Endothelial cell of hepatic sinusoid (primary cell): Measurements from ENCODE around the gene MUC22.

Experiments
- in situ Hi-C: cut with HindIII; loops from 2 replicates; pipeline ENCODE4 v1.10.0; 2017; ENCODE audit warnings: low sequenced_read_pairs

The MUC22 gene

DNA sequence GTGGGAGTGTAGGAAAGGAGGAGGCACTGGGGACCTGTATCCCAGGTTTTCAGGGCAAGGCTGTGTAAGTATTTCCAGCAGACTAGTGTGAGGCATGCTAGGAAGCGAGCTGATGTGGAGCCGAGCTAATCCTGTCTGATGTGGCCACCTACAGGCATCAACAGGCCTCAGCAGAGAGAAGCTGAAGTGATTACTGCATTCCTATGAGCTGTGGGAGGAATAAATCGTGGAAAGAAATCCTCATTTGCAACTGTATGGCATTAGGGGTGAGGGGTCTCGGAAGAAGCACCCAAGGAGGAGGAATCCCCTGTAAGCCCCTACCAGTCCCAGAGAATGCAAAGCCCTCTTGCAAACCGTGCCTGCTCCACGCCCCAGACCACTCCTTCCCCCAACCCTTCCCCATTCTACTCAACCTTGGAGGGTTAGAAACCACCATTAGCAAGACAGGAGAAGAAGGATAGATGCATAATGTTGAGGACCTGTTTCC, 60.5 kb downstream of the MUC22 start:
- in situ Hi-C loops, result loop anchor here (5.0 kb wide), 1 partner anchor 123 kb away; no protein-coding TSS in a partner anchor

- in situ Hi-C loops, result loop anchor here (5.0 kb wide), 1 partner anchor 127 kb away; no protein-coding TSS in a partner anchor
Observed at GRCh38 chr6:31074401-31074800, 64.1 kb downstream of the MUC22 start.

- in situ Hi-C loops, result no loop called here
Observed at GRCh38 chr6:31075528-31075927, 65.3 kb downstream of the MUC22 start.

GRCh38 chr6:31076611-31077010, 66.3 kb downstream of the MUC22 start:
- in situ Hi-C loops, result no loop called here

DNA sequence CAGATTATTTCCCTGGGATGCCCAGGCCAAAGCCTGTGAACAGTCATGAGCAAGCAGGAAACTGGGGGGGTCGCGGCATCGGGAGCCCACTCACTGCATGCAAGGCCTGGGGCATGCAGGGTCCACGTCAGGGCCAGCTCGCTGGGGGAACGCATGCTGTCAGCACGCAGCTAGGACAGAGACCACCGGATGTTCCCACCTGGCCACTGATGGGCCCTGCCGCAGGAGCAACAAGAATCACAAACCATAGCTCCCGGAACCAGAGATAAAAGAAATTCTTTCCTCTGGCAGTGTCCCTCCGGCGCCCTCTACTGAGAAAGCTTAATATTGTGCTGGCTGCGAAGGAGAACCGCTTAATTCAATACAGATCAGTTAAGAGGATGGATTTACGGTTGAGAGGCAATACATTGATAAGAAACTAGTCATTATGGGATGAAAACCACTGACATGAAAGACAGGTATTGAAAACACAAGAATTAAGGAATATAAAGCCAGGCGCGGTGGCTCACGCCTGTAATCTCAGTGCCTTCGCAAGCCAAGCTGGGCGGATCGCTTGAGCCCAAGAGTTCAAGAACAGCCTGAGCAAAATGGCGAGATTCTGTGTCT, 69.5 kb downstream of the MUC22 start:
- in situ Hi-C loops, result no loop called here

DNA sequence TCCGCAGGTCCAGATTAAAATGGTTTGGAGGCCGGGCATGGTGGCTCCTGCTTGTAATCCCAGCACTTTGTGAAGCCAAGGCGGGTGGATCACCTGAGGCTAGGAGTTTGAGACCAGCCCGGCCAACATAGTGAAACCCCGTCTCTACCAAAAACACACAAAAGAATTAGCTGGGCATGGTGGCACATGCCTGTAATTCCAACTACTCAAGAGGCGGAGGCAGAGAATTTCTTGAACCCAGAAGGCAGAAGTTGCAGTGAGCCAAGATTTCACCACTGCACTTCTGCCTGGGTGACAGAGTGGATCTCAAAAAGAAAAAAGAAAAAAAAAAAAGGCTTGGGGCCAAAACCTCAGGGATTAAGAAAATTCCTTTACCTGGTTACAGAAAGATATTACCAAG, 71.6 kb downstream of the MUC22 start:
- in situ Hi-C loops, result no loop called here

GRCh38 chr6:31083742-31084354, 73.6 kb downstream of the MUC22 start:
- in situ Hi-C loops, result no loop called here
